T-helper 2 cell treated with Interferon-gamma antibody and Interleukin-4, amounts not matched to agents 5 μg/mL and 100 μg/mL, for 36 hours (primary cell): ENCODE measurements around the gene VSIR.

Source experiments
- DNase-seq: peaks from one replicate; pipeline ENCODE4 v3.0.0; 2021; ENCODE audit warnings: low spot score
- H3K27ac Mint-ChIP-seq: one replicate; pipeline ENCODE4 v1.8.0; 2021; ENCODE audit warnings: mild to moderate bottlenecking, mixed read lengths
- H3K27me3 Mint-ChIP-seq: one replicate; pipeline ENCODE4 v1.8.0; 2021; ENCODE audit warnings: low read depth, mixed read lengths
- H3K36me3 Mint-ChIP-seq: one replicate; pipeline ENCODE4 v1.8.0; 2021; ENCODE audit warnings: low read depth, mixed read lengths
- H3K4me1 Mint-ChIP-seq: one replicate; pipeline ENCODE4 v1.8.0; 2021; ENCODE audit warnings: low read depth, mixed read lengths
- H3K4me3 Mint-ChIP-seq: one replicate; pipeline ENCODE4 v1.8.0; 2022; ENCODE audit warnings: mild to moderate bottlenecking, moderate library complexity, mixed read lengths
- H3K9me3 Mint-ChIP-seq: one replicate; pipeline ENCODE4 v1.8.0; 2021; ENCODE audit warnings: mixed read lengths

Gene VSIR

GRCh38 chr10:71747039-71747531 lies 26.2 kb downstream of the VSIR start:
- H3K4me3 Mint-ChIP-seq = peak overlapping the region; percentile 54
- peak overlapping the region; percentile 98 for H3K27ac Mint-ChIP-seq
- H3K36me3 Mint-ChIP-seq = peaks cover 54% of the 10 kb centered on the region
- peaks cover 88% of the 10 kb centered on the region for H3K4me1 Mint-ChIP-seq
- H3K27me3 Mint-ChIP-seq = no peaks in the 10 kb centered on the region
- H3K9me3 Mint-ChIP-seq = peaks cover 9% of the 10 kb centered on the region
- DNase-seq = no peak

- H3K27me3 Mint-ChIP-seq = no peaks in the 10 kb centered on the region
- H3K27ac Mint-ChIP-seq = peak overlapping the region; percentile 98
- peaks cover 49% of the 10 kb centered on the region for H3K36me3 Mint-ChIP-seq
- H3K9me3 Mint-ChIP-seq = peaks cover 10% of the 10 kb centered on the region
- DNase-seq = no peak
- peak overlapping the region; percentile 54 for H3K4me3 Mint-ChIP-seq
- peaks cover 88% of the 10 kb centered on the region for H3K4me1 Mint-ChIP-seq
Observed at GRCh38 chr10:71746344-71747037, 26.8 kb downstream of the VSIR start.

- peak overlapping the region; percentile 54 for H3K4me3 Mint-ChIP-seq
- no peak for DNase-seq
- peak overlapping the region; percentile 98 for H3K27ac Mint-ChIP-seq
- peaks cover 92% of the 10 kb centered on the region for H3K4me1 Mint-ChIP-seq
- peaks cover 10% of the 10 kb centered on the region for H3K9me3 Mint-ChIP-seq
- no peaks in the 10 kb centered on the region for H3K27me3 Mint-ChIP-seq
- peaks cover 44% of the 10 kb centered on the region for H3K36me3 Mint-ChIP-seq
Observed at GRCh38 chr10:71745664-71746250, 27.6 kb downstream of the VSIR start.

- Mint-ChIP-seq H3K36me3 (peaks cover 40% of the 10 kb centered on the region), H3K27ac (peak overlapping the region; percentile 8), H3K4me3 (no peak overlapping the region)
Observed at GRCh38 chr10:71744897-71745663, 28.2 kb downstream of the VSIR start.

GRCh38 chr10:71743866-71744265 lies 29.5 kb downstream of the VSIR start:
- no peaks in the 10 kb centered on the region for H3K27me3 Mint-ChIP-seq
- H3K36me3 Mint-ChIP-seq = peaks cover 34% of the 10 kb centered on the region
- peaks cover 10% of the 10 kb centered on the region for H3K9me3 Mint-ChIP-seq
- no peak overlapping the region for H3K4me3 Mint-ChIP-seq
- peaks cover 91% of the 10 kb centered on the region for H3K4me1 Mint-ChIP-seq
- no peak for DNase-seq
- H3K27ac Mint-ChIP-seq = no peak overlapping the region

More at GRCh38 chr10:71744897-71745663, 28.2 kb downstream of the VSIR start:
- no peak for DNase-seq
- Mint-ChIP-seq H3K4me1 (peaks cover 91% of the 10 kb centered on the region), H3K27me3 (no peaks in the 10 kb centered on the region), H3K9me3 (peaks cover 10% of the 10 kb centered on the region)

- Mint-ChIP-seq H3K9me3 (peaks cover 10% of the 10 kb centered on the region), H3K27me3 (no peaks in the 10 kb centered on the region), H3K4me3 (peak overlapping the region; percentile 70), H3K36me3 (peaks cover 29% of the 10 kb centered on the region), H3K27ac (peak overlapping the region; percentile 80), H3K4me1 (peaks cover 85% of the 10 kb centered on the region)
- no peak for DNase-seq
Observed at GRCh38 chr10:71743089-71743838, 30.1 kb downstream of the VSIR start.

- DNase-seq = no peak
- peak overlapping the region; percentile 80 for H3K27ac Mint-ChIP-seq
Observed at GRCh38 chr10:71742301-71743088, 30.8 kb downstream of the VSIR start.

GRCh38 chr10:71741671-71742070 lies 31.6 kb downstream of the VSIR start:
- peaks cover 19% of the 10 kb centered on the region for H3K36me3 Mint-ChIP-seq
- no peak for DNase-seq
- H3K27ac Mint-ChIP-seq = peak overlapping the region; percentile 80

More at GRCh38 chr10:71742301-71743088, 30.8 kb downstream of the VSIR start:
- Mint-ChIP-seq H3K4me1 (peaks cover 85% of the 10 kb centered on the region), H3K4me3 (peak overlapping the region; percentile 70), H3K36me3 (peaks cover 26% of the 10 kb centered on the region), H3K27me3 (no peaks in the 10 kb centered on the region), H3K9me3 (peaks cover 10% of the 10 kb centered on the region)

GRCh38 chr10:71741029-71741428 lies 32.3 kb downstream of the VSIR start:
- DNase-seq = no peak
- Mint-ChIP-seq H3K4me3 (peak overlapping the region; percentile 70), H3K27ac (peak overlapping the region; percentile 72), H3K27me3 (no peaks in the 10 kb centered on the region), H3K4me1 (peaks cover 84% of the 10 kb centered on the region), H3K36me3 (peaks cover 19% of the 10 kb centered on the region), H3K9me3 (peaks cover 10% of the 10 kb centered on the region)

More at GRCh38 chr10:71741671-71742070, 31.6 kb downstream of the VSIR start:
- Mint-ChIP-seq H3K4me1 (peaks cover 84% of the 10 kb centered on the region), H3K4me3 (peak overlapping the region; percentile 70), H3K9me3 (peaks cover 10% of the 10 kb centered on the region), H3K27me3 (no peaks in the 10 kb centered on the region)

- Mint-ChIP-seq H3K4me1 (peaks cover 84% of the 10 kb centered on the region), H3K36me3 (peaks cover 16% of the 10 kb centered on the region), H3K27me3 (no peaks in the 10 kb centered on the region), H3K9me3 (peaks cover 10% of the 10 kb centered on the region), H3K27ac (peak overlapping the region; percentile 9), H3K4me3 (peak overlapping the region; percentile 18)
- DNase-seq = no peak
Observed at GRCh38 chr10:71740069-71740653, 33.2 kb downstream of the VSIR start.

GRCh38 chr10:71739358-71739900 lies 33.9 kb downstream of the VSIR start:
- H3K36me3 Mint-ChIP-seq = peaks cover 10% of the 10 kb centered on the region
- no peaks in the 10 kb centered on the region for H3K27me3 Mint-ChIP-seq
- H3K27ac Mint-ChIP-seq = peak overlapping the region; percentile 65
- peaks cover 84% of the 10 kb centered on the region for H3K4me1 Mint-ChIP-seq
- peaks cover 10% of the 10 kb centered on the region for H3K9me3 Mint-ChIP-seq
- DNase-seq = no peak
- no peak overlapping the region for H3K4me3 Mint-ChIP-seq

GRCh38 chr10:71737834-71738197 lies 35.5 kb downstream of the VSIR start:
- Mint-ChIP-seq H3K36me3 (peaks cover 5% of the 10 kb centered on the region), H3K27ac (peak overlapping the region; percentile 74), H3K4me1 (peaks cover 79% of the 10 kb centered on the region), H3K4me3 (no peak overlapping the region), H3K9me3 (peaks cover 7% of the 10 kb centered on the region), H3K27me3 (no peaks in the 10 kb centered on the region)
- DNase-seq = no peak
